ENCODE data around the gene DENND1A.

DENND1A gene

DNA sequence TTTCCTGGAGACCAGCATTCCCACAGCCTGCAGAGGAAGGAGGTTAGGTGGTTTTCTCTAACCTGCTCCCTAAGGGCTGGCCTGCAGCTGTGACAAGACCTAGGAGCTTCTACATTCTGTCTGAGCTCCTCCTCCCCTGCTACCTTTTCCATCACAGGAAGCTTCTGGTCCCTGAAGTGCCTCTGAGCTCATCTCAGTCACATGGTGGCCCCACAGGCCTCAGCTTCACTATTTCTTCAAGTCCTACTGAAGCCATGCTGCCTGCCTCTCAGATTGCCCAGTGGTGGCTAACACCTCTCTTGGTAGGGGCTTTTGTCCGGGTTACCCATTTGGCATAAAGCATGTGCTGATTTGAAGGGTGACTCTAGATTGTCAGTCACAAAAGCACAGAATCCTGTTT, 314.5 kb downstream of the DENND1A start:
- no peak for DNase-seq (ENCODE audit: low read depth in 2 of 2)

DNA sequence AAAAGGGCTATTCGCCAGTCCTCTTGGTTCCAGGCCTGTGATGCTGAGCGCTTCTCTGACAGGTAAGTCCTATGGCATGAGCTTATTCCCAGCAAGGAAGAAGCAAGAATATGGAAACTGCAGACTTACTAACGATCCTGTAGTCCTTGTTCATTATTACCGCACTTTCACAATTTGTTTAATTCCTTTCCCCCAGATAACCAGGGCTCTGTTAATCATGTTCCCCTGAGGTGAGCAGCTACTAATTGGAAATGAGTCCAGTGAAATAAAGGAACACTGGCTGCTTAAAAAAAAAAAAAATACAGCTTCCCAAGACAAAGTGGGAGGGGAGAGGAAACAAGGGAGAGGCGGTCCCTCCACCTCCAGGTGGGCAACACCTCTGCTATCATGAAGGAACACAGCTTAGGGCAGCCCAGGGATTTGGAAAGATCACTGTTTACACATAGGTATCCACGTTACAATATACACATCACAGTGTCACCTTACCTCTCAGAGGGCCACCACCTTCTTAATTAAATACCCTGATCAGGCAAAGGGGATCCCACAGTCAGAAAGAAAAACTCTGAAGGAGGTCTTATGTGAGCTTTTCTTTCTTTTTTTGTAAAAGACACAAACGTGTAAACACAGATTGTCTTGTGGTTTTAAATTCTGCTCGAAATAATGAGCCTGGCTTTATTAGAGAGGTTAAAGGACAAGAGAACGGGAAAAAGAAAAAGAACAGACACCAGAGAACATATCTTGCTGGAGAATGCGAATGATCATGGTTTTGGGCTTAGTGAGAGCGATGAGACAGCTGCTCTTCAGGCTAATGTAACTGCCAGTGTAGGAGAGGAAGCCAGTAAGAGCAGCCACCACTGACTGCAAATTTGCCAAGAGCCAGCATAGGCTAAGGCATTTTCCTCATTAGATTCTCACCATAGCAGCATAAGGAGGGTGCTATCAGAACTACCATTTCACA, 315.3 kb downstream of the DENND1A start:
- DNase-seq (ENCODE audit: low read depth in 2 of 2): no peak

DNA sequence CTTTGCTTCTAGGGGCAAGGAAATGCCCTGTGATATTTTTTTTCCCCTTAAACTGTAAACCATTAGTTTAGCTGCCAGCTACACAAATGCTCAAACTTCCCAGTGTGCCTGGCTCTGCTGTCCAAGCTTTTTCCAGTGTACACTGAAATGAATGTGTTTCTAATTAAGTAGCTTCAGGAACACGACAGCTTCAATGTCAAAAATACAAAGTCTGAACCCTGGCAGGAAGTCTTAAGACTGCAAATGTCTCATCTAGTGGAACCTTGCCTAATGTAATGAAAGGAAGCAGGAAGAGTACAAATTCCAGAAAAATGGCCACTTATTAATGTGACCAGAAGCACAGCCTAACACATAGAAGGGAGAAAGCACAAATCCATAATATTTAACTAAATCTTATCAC, 318.7 kb downstream of the DENND1A start:
- peak; percentile 12 to 15 for DNase-seq (ENCODE audit: low read depth in 2 of 2)

DNA sequence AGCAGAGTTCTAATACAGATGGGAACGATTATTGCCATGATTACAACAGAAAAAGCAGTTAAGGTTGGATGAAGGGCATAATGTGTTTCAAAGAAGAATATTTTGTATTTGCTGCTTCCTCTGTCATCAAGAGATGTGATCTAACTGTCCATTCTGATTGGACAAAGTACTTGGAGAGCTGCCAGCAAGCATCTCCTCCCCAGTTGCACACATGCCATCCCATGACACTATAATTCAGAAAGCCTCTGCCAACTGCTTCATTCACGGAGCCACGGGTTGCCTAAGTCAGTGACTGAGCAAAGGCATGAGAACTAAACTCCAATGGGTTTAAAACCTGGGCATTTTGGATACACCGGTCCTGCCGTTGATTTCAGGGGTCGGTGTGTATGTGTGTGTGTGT, 320.1 kb downstream of the DENND1A start:
- no peak for DNase-seq (ENCODE audit: low read depth in 2 of 2)

DNA sequence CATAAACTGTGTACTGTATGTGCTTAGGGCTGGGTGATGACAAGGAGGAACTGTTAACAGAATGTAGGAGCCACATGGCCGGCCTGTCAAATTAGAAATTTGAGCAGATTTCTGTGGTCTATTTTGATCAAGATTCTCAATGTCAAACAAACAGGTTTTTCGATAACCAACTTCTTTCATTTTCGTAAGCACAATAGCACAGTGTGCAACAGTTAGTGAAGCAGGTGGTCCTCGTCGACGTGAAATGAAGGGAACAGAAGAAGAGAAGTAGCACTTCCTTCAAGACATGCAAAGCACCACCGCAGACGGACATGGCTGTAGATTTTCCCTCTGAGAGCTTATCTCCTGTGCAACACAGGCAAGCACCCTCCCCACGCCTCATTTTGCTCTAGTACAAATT, 321.8 kb downstream of the DENND1A start:
- no peak for DNase-seq (ENCODE audit: low read depth in 2 of 2)

DNA sequence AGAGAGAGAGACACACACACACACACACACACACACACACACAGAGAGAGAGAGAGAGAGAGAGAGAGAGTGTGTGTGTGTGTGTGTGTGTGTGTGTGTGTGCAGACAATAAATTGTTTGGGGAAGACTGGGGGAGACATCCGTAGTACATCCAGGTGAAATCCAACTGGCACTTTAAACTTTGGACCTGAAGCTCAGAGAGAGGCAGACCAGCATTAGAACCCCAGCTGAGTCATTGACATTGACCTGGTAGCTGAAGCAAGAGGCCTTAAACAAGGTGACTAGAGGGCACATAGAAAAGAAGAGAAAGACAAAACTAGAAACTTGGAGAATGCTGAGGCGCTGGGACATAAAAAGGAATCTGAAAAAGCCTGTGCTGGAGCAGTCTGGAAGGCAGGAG, 322.4 kb downstream of the DENND1A start:
- DNase-seq (ENCODE audit: low read depth in 2 of 2): no peak

DNA sequence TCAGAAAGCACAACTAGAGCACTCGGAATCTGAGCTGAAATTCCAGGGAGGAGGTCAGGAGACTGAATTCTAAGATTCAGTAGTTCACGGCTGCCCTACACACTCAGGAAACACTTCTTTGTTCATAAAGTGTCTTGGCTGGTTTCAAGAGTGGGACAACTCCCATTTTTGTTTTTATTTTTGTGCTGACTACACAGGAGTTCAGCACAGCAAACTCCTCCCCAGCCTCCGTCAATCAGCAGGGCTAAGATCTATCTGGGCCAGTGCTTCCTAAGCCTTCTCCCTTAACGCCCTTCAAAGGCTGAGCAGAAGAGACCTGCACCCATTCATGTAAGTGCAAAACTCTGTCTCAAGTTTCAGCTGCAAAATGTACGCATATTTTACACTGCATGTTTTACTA, 323.8 kb downstream of the DENND1A start:
- no peak for DNase-seq (ENCODE audit: low read depth in 2 of 2)

DNA sequence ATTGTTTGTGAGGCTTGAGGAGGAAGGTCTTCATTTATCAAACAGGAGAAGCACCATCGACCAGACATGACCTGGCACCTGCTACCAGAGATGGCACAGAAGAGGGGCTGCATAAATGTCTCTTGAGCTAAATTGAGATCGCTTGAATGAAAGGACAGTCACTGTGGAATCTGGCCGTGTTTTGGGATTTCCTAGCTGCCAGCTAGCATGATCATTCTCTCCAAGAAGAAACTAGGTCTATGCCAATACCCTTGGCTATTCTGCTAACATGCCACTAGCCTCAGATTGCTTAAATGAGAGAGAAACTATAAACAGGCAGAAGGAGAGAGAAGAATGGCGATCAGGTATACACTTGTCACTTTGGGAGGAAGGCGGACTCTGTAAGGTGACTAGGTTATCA, 324.6 kb downstream of the DENND1A start:
- DNase-seq (ENCODE audit: low read depth in 2 of 2): no peak

DNA sequence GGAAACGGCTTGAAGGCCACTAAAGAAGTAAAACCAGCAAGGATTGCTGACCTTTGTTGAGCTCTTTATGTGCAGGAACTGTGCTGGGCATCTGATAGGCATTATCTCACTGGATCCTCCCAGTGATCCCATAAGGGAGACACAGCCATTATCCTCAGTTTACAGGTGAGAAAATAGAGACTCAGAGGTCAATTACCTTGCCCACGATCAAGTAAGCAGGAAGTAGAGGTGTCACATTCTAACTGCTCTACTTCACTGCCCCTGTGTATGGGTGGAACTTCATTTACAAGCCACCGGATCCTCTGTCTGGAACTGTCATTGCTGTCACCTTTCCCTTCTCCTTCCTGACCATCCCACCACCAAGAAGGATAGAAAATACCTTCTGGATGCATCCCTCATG, 325.1 kb downstream of the DENND1A start:
- DNase-seq (ENCODE audit: low read depth in 2 of 2): no peak

DNA sequence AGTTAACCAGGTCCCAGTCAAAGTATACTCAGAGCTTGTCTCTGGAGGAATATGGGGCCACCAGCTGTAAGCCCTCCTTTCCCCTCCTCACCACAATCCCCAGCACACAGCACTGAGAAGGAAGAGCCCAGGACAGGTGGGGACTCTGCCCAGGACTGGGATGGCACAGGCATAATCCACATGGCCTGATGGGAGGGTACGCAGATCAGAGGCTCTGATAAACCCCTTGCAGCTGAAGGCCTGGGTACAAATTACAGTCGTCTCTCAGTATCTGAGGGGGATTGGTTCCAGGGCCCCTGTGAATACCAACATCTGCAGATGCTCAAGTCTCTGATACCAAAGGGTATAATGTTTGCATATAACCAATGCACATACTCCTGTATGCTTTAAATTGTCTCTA, 328.1 kb downstream of the DENND1A start:
- no peak for DNase-seq (ENCODE audit: low read depth in 2 of 2)

DNA sequence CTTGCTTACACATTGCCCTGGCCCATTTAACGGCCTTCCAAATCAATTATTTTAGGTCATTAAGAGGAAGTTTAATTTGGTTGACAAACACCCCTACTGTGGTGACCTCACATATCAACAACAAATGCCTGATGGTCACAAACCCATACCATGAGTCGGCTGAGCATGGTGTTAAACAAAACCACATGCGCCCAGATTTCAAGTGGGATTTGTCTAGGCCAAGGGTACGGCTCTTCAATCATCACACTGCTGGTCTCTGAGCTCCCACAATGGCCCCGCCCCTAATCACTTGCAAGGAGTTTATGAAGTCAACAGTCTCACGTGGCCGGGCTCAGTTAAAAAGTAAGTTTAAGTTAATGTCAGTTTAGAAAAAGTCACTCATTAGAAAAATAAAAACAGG, 330.1 kb downstream of the DENND1A start:
- DNase-seq (ENCODE audit: low read depth in 2 of 2): peak in 1 of 2 experiments; percentile 2

DNA sequence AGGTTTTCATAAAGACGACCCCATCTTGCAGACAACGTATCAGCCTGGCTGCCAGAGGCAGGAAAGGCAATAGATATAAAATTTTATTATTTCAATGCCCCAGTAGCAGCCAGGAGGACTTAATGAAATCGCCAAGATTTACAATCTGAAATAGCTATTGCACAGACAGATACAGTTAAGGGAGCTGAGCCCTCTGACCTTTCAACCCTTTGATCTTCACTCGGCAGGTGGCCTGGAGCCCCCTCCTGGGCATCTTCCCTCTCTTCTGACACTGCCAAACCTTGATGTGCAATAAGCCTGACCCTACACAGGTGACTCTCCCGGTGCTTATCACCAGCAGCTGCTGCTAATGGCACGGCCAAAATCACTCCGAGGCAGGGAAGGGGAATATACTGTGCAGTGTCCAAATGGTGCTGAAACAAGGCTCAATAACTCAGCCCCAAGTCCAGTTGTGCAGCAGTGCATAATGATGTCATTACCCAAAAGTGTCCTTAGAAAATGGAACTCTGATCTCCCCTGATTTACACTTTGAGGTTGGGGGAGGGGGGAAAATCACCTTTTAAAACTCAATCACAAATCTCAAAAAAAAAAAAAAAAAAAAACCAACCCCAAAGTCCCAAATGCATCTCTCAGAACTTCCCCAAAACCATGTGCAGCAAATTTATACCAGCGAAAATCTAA, 331.9 kb downstream of the DENND1A start:
- no peak for DNase-seq (ENCODE audit: low read depth in 2 of 2)

DNA sequence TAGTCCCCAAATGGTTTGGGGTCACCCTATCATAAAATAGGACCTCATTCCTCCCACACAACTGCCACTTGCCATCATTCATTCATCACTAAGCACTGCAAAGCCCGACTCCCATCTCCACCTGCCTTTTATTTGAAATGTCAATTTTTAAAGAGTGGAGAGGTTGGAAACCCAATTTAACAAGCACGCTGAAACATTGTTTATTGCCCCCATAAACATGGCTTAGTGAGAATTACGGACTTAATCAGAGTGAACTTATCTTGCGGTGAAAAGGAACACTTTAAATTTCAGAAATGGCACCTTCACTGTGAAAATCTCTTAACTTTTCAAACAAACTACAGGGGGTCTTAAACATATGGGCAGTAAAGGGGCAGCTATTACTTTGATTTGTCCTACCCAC, 332.9 kb downstream of the DENND1A start:
- no peak for DNase-seq (ENCODE audit: low read depth in 2 of 2)

DNA sequence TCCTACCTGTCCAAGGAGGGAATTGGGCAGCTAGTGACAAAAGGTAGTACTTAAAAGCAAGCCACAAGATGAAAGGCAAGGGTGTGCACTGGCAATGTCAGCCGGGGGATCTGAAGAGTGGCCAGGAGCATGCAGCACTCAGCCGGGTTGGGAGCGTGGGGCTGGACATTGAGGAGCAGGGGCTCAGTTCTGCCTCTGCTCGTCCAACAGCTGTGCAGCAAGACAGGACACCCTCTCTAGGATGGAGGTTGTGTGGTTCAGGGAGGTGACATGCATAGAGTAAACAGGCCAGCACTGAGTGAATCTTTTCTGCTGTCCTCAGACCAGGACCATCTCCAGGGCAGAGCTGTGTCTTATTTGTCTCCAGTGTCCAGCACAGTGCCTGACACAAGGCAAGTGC, 338.6 kb downstream of the DENND1A start:
- DNase-seq (ENCODE audit: low read depth in 2 of 2): no peak

DNA sequence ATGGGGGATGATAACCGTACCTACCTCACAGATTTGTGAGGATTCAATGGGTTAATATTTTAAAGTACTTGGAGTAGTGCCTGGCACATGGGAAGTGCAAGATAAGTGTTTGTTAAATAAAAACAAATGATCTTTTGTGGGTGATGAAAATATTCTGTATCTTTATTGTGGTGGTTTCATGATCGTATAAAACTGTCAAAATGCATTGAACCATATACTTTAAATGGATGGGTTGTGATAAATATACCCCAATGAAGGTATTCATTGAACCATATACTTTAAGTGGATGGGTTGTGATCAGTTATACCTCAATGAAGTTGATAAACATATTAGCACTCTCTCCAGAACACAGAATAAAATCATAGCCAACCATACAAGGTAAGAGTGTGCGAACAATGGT, 339.4 kb downstream of the DENND1A start:
- no peak for DNase-seq (ENCODE audit: low read depth in 2 of 2)

DNA sequence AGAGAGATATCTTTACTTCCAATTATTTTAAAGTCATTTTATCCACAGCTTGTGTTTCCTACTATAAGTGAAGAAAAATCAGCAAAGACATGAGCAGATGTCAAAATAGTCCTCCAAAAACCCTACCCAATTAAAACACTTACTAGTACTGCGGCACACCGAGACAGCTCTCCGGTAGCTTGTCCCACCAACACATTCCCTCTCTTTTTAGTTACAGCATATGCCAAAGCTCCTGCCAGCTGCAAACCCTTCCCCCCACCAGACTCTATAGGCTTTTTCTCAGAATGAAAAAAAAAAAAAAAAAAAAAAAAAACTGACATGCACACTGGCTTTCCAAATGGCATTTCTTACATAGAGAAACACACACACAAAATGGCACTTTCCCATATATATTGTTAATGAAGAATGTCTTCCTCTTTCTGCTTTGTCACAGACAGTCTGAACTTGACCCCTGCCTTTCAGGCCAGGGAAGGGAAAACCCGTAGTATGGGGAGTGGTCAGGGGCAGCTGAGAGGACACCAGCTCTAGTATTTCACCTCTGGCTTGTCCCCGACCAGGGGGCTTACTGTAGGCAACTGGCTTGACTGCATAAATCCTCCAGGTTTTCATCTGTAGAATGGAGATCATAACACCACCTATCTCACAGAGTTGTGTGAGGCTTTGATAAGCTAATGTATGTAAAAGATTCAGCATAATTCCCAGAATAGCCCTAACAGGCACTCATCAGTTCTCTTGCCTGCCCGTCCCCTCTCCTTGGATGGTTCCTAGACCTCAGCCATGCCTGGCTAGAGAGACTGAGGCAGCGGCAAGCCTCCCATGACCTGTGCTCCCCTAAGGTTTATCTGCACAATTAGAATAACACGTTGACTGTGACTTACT, 340.3 kb downstream of the DENND1A start:
- DNase-seq (ENCODE audit: low read depth in 2 of 2): no peak

DNA sequence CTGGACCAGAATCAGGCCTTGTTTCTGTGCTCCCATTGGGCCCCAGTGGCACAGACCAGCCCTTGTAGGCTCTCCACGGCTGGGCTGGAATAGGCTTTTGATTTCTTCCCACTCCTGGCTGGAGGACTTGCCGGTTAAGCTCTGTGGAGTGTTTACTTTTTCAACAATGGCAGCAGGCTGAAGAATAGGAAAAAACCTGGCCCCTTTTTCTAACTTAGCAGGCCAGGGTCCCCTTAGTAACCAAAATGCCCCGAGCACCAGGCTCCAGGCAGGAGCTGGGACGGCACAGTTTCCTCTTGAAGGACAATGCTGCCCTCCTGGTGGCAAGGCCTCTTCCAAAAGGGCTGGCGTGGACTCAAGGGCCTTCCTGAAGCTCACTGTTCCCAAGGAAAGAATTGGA, 343.7 kb downstream of the DENND1A start:
- no peak for DNase-seq (ENCODE audit: low read depth in 2 of 2)

DNA sequence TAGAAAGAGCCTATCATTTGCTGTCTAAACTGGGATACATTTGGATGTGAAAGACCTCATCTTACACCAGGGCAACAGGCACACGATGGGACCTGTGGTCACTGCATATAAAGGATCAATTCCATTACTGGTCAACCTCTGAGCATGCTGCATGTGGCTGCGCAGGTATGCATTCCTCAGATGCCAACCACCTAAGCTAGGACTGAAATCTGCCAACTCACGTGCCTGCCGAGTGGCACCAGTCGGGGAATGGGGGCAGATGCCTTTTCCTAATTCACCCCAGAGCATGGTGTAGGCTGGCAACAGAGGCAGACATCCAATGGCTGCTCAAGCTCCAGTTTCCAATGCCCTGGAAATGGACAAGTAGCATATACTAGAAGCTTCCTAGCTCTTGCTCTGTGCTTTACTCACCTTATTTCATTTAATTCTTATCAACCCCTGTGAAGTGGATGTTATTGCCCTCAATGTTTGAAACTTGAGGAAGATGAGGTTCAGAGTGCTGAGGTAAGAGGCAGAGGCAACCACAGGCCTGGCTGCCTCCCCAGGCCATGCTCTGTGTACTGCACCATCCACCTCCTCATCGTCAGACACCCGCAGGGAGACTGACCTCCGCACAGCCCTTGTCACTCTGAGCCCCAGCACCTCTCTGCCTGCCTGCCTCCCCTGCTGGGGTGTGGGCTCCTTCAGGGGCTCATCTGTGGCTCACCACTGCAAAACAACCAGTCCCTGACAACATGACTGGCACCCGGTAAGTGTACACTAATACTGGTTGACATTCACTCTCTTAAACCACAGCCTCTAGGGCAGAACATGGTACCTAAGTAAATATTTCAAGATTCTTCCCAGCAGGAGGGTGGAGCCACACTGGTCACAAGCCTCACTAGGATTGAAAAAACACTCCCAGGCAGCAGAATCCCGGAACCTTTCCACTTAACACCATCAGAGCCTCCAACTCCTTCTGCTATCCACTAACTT, 345.4 kb downstream of the DENND1A start:
- no peak for DNase-seq (ENCODE audit: low read depth in 2 of 2)

DNA sequence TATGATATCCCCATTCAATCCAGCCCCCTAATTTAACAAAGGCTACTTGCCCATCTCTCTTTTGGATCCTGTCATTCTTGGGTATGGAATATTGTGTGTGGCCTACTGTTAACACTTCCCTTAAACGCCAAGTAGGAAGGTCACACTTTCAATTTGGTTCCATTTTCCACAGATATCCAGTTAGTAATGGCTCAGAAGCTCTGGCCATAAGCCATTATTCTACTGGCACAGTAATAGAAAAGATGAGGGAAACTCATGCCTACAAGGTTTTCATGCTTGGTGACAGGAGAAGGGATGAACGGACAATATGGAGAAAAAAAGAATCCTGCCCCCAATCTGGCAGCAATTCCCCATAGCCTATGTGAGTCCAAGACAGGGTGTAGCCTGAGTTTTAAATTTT, 346.3 kb downstream of the DENND1A start:
- DNase-seq (ENCODE audit: low read depth in 2 of 2): no peak

DNA sequence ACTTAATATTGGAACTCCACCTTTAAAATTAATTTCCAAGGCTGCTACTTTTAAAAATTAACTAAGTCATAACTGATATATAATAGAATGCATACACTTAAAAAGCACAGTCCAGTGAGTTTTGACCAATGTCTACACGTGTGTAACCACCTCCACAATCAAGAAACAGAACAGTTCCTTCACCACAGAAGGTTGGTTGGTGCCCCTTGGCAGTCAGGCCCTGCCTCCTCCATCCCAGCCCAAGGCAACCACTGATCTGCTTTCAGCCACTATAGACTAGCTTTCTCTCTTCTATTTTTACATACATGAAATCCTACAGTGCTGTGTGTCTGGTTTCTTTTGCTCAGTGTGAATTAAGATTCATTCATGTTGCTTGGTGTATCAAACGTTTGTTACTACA, 358.7 kb downstream of the DENND1A start:
- DNase-seq (ENCODE audit: low read depth in 2 of 2): no peak

Measured in fibroblast of skin of left biceps (primary cell).